Measurements from ENCODE around the gene ELK4. TPM values are rescaled to one million over a fixed set of nuclear protein-coding genes. Genes with fewer than 3 reads are reported as not detected.

The ELK4 gene
- total RNA-seq, 1 experiment from 2014 or later: 39.0 TPM

DNA sequence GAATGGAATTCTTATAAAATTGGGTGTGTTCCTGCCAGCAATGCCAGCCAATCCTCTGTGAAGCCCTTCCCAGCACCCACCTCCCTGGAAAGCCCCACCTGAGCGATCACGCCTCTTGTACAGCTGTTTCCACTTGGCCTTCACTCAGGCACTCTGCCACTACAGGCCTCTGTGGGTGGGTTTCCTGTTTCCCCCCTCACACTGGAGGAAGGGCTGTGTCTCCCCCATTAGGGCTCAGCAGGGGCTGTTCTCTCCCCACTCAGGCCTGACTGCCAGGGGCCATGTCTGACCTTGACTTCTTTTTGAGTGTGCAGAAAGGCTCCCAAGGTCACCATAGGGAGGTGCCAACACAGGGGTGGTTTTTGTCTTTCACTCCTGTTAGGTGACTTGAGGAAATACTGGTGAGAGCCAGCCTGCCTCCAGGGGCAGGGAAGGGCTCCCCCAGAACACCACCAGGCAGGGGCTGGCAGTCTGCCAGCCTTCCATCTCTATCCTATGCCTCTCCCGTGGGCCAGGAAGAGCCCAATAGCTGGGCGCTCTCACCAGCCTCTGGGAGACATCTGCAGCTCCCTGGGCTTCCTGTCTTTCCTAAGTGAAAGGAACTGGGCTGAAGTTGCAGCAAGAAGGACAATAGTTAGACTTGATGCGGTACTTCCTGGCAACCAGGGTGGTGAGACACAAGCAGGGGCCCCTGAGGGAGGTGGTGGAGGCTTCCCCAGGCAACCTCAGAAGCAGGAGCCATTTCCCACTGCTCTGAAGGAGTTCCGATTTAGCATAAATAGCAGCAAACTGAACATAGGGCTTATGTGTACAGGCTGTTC lies 49.1 kb downstream of the ELK4 start:
- Mint-ChIP-seq H3K4me3 (no peak overlapping the region), H3K4me1 (peaks cover 12% of the 10 kb centered on the region)
- CTCF ChIA-PET: interaction anchor here (1.0 to 2.8 kb wide), 7 partner anchors 10 to 353 kb away, joined by 3 to 17 read pairs (median 6); no protein-coding TSS in a partner anchor

DNA sequence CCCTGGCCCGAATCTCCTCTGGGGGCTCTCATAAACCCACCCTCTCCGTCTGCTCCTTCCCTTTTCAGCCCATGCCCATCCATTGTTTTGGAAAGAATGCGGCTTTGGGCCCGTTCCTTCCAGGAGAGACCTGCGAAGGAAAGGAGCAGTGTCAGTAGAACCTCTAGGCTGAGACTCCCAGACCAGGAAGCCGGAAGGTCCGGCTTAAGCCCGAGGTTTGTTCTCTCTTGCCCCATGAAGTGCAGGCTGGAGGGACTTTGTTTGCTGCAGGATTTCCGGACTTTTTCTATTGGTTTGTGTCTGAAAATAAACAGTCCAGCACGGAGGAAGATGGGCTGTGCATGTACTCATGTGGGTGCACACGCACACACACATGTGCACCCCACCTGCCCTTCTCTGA lies 49.8 kb downstream of the ELK4 start:
- H3K9me3 Mint-ChIP-seq: no peaks in the 10 kb centered on the region
- POLR2A ChIA-PET: no interaction called here
- H3K27ac Mint-ChIP-seq: no peak overlapping the region
- DNase-seq (ENCODE audit: low spot score) (no peak), ATAC-seq (no peak)
- H3K36me3 Mint-ChIP-seq: no peaks in the 10 kb centered on the region
- peaks cover 5% of the 10 kb centered on the region; the same call in 1 of the 2 replicates for H3K27me3 Mint-ChIP-seq (ENCODE audit: low read depth)
- CTCF ChIA-PET: interaction anchor here (0.8 kb wide), 1 partner anchor 77 kb away, joined by 3 read pairs; no protein-coding TSS in a partner anchor
- no peak overlapping the region for H3K4me3 Mint-ChIP-seq
- peaks cover 12% of the 10 kb centered on the region for H3K4me1 Mint-ChIP-seq
- TF ChIP-seq ATF1 (CRISPR knock-in tag; IDR thresholded peaks at IDR 0.05) (no peak), NR1H2 (CRISPR knock-in tag; IDR thresholded peaks at IDR 0.05) (no peak), ATF6 (CRISPR knock-in tag; IDR thresholded peaks at IDR 0.05) (no peak), SMAD3 (CRISPR knock-in tag; IDR thresholded peaks at IDR 0.05; ENCODE audit: borderline replicate concordance) (no peak), CREM (CRISPR knock-in tag; IDR thresholded peaks at IDR 0.05) (no peak), ZMAT4 (CRISPR knock-in tag; IDR thresholded peaks at IDR 0.05) (no peak), IRF2 (CRISPR knock-in tag; IDR thresholded peaks at IDR 0.05; ENCODE audit: borderline replicate concordance, low read depth) (no peak), ATF2 (CRISPR knock-in tag; IDR thresholded peaks at IDR 0.05; ENCODE audit: borderline replicate concordance, low read depth) (no peak), TEAD1 (CRISPR knock-in tag; IDR thresholded peaks at IDR 0.05) (no peak), ZNF425 (CRISPR knock-in tag; conservative IDR thresholded peaks at IDR 0.05) (no peak), ZNF317 (CRISPR knock-in tag; IDR thresholded peaks at IDR 0.05; ENCODE audit: borderline replicate concordance, low read depth) (no peak), ZNF263 (CRISPR knock-in tag; IDR thresholded peaks at IDR 0.05; ENCODE audit: low read depth) (no peak), ZNF671 (CRISPR knock-in tag; IDR thresholded peaks at IDR 0.05) (no peak)
- TF ChIP-seq, protein P1, sequence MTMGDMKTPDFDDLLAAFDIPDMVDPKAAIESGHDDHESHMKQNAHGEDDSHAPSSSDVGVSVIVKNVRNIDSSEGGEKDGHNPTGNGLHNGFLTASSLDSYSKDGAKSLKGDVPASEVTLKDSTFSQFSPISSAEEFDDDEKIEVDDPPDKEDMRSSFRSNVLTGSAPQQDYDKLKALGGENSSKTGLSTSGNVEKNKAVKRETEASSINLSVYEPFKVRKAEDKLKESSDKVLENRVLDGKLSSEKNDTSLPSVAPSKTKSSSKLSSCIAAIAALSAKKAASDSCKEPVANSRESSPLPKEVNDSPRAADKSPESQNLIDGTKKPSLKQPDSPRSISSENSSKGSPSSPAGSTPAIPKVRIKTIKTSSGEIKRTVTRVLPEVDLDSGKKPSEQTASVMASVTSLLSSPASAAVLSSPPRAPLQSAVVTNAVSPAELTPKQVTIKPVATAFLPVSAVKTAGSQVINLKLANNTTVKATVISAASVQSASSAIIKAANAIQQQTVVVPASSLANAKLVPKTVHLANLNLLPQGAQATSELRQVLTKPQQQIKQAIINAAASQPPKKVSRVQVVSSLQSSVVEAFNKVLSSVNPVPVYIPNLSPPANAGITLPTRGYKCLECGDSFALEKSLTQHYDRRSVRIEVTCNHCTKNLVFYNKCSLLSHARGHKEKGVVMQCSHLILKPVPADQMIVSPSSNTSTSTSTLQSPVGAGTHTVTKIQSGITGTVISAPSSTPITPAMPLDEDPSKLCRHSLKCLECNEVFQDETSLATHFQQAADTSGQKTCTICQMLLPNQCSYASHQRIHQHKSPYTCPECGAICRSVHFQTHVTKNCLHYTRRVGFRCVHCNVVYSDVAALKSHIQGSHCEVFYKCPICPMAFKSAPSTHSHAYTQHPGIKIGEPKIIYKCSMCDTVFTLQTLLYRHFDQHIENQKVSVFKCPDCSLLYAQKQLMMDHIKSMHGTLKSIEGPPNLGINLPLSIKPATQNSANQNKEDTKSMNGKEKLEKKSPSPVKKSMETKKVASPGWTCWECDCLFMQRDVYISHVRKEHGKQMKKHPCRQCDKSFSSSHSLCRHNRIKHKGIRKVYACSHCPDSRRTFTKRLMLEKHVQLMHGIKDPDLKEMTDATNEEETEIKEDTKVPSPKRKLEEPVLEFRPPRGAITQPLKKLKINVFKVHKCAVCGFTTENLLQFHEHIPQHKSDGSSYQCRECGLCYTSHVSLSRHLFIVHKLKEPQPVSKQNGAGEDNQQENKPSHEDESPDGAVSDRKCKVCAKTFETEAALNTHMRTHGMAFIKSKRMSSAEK (CRISPR knock-in tag; IDR thresholded peaks at IDR 0.05; ENCODE audit: borderline replicate concordance): no peak

More for the DNA sequence above, 49.1 kb downstream of the ELK4 start:
- ATAC-seq (no peak), DNase-seq (ENCODE audit: low spot score) (peak; percentile 1)
- Mint-ChIP-seq H3K9me3 (no peaks in the 10 kb centered on the region), H3K27ac (no peak overlapping the region), H3K27me3 (ENCODE audit: low read depth) (peaks cover 2% of the 10 kb centered on the region; the same call in 1 of the 2 replicates), H3K36me3 (no peaks in the 10 kb centered on the region)
- POLR2A ChIA-PET: interaction anchor here (0.6 kb wide), 1 partner anchor 169 kb away, joined by 3 read pairs; no protein-coding TSS in a partner anchor
- TF ChIP-seq NFYB (CRISPR knock-in tag; conservative IDR thresholded peaks at IDR 0.05; ENCODE audit: low read depth) (no peak), ZNF317 (CRISPR knock-in tag; IDR thresholded peaks at IDR 0.05; ENCODE audit: borderline replicate concordance, low read depth) (no peak), SMAD3 (CRISPR knock-in tag; IDR thresholded peaks at IDR 0.05; ENCODE audit: borderline replicate concordance) (no peak), ZNF425 (CRISPR knock-in tag; conservative IDR thresholded peaks at IDR 0.05) (no peak), HMGA2 (CRISPR knock-in tag; IDR thresholded peaks at IDR 0.05) (no peak), ZNF671 (CRISPR knock-in tag; IDR thresholded peaks at IDR 0.05) (no peak), JAZF1 (CRISPR knock-in tag; IDR thresholded peaks at IDR 0.05) (no peak)

Measured in WTC11 (cell line).